ENCODE results near the gene PAPOLG. TPM values are rescaled to one million over a fixed set of nuclear protein-coding genes. Genes with fewer than 3 reads are reported as not detected.
A peak's percentile ranks its signal among the peaks of the same experiment; 100 is the strongest.
"Not testable (repeated sequence)": the region's sequence is repeated elsewhere in the genome, so short reads cannot be mapped to it uniquely, and the experiment has no call there.

PAPOLG gene
- total RNA-seq, 1 donor from 2014 or later, result 16.1 TPM

- Histone ChIP-seq H3K27ac (no peak overlapping the region), H3K4me1 (no peaks in the 10 kb centered on the region), H3K4me3 (no peak overlapping the region), H3K36me3 (no peaks in the 10 kb centered on the region), H3K27me3 (ENCODE audit: low read depth) (no peaks in the 10 kb centered on the region), H3K9me3 (no peaks in the 10 kb centered on the region)
- ATAC-seq, result no peak
- intact Hi-C loops (cut with DNase I), result no loop called here
- DNase-seq, result no peak
- TF ChIP-seq, protein P1, sequence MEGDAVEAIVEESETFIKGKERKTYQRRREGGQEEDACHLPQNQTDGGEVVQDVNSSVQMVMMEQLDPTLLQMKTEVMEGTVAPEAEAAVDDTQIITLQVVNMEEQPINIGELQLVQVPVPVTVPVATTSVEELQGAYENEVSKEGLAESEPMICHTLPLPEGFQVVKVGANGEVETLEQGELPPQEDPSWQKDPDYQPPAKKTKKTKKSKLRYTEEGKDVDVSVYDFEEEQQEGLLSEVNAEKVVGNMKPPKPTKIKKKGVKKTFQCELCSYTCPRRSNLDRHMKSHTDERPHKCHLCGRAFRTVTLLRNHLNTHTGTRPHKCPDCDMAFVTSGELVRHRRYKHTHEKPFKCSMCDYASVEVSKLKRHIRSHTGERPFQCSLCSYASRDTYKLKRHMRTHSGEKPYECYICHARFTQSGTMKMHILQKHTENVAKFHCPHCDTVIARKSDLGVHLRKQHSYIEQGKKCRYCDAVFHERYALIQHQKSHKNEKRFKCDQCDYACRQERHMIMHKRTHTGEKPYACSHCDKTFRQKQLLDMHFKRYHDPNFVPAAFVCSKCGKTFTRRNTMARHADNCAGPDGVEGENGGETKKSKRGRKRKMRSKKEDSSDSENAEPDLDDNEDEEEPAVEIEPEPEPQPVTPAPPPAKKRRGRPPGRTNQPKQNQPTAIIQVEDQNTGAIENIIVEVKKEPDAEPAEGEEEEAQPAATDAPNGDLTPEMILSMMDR (IDR thresholded peaks at IDR 0.05), result no peak
These were observed 52.3 kb downstream of the PAPOLG start for GRCh38 chr2:60808330-60808801.

GRCh38 chr2:60811491-60812375, 55.7 kb downstream of the PAPOLG start:
- H3K36me3 ChIP-seq, result no peaks in the 10 kb centered on the region
- no peak overlapping the region for H3K4me3 ChIP-seq
- no peaks in the 10 kb centered on the region for H3K27me3 ChIP-seq (ENCODE audit: low read depth)
- intact Hi-C loops (cut with DNase I), result no loop called here
- ATAC-seq (no peak), DNase-seq (no peak)
- TF ChIP-seq, protein P1 (IDR thresholded peaks at IDR 0.05), result no peak
- H3K4me1 ChIP-seq, result no peaks in the 10 kb centered on the region
- no peak overlapping the region for H3K27ac ChIP-seq
- no peaks in the 10 kb centered on the region for H3K9me3 ChIP-seq

GRCh38 chr2:60817191-60817590, 61.1 kb downstream of the PAPOLG start:
- H3K4me3 ChIP-seq; ATAC-seq; intact Hi-C loops (cut with DNase I); H3K27me3 ChIP-seq (ENCODE audit: low read depth); H3K4me1 ChIP-seq; H3K36me3 ChIP-seq; H3K27ac ChIP-seq; DNase-seq; H3K9me3 ChIP-seq: not testable (repeated sequence)

GRCh38 chr2:60818272-60818671, 62.2 kb downstream of the PAPOLG start:
- TF ChIP-seq, protein P1 (IDR thresholded peaks at IDR 0.05), result peak; percentile 14
- no peaks in the 10 kb centered on the region for H3K36me3 ChIP-seq
- H3K27me3 ChIP-seq (ENCODE audit: low read depth), result no peaks in the 10 kb centered on the region
- H3K9me3 ChIP-seq, result no peaks in the 10 kb centered on the region
- ATAC-seq (peak in 1 of 2 donors; percentile 45), DNase-seq (no peak)
- no peaks in the 10 kb centered on the region for H3K4me1 ChIP-seq
- H3K4me3 ChIP-seq, result no peak overlapping the region
- intact Hi-C loops (cut with DNase I), result no loop called here
- no peak overlapping the region for H3K27ac ChIP-seq

DNA sequence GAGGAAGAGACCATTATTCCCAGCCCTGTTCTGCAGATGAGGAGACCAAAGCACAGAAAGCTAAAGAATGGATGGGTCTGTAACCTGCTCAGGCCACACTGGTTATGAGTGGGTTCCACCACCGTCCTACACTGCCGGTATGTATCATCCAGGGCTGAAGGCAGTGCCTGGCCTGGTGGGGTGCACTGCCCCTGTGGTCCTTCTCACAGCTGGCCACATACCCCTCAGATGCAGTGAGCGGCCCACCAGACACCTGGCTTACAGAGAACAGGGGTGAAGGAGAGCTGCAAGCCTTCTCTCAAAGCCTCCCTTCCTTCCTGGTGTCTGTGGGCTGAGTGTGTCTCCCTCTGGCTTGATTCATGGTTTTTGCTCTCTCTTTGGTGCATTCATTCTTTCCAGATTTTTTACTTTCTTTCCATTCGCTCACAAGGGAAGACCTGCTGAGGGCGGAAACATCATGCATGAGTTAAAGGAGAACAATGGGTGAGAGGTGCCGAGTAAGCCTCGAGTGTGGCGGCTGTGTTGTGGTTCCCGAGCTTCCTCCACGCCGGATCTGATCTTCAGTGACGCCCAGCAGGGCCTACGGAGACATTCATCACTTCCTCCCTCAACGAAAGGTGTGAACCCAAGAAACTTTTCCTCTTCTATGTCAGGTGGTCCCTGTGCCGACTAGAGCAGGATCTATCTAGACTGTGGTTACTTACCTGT, 63.2 kb downstream of the PAPOLG start:
- intact Hi-C loops (cut with DNase I), result no loop called here
- no peaks in the 10 kb centered on the region for H3K36me3 ChIP-seq
- H3K4me3 ChIP-seq, result no peak overlapping the region
- TF ChIP-seq, protein P1 (IDR thresholded peaks at IDR 0.05), result no peak
- no peaks in the 10 kb centered on the region for H3K9me3 ChIP-seq
- ATAC-seq (peak; percentile 64 to 72), DNase-seq (no peak)
- H3K27ac ChIP-seq, result no peak overlapping the region
- no peaks in the 10 kb centered on the region for H3K27me3 ChIP-seq (ENCODE audit: low read depth)
- H3K4me1 ChIP-seq, result no peaks in the 10 kb centered on the region

DNA sequence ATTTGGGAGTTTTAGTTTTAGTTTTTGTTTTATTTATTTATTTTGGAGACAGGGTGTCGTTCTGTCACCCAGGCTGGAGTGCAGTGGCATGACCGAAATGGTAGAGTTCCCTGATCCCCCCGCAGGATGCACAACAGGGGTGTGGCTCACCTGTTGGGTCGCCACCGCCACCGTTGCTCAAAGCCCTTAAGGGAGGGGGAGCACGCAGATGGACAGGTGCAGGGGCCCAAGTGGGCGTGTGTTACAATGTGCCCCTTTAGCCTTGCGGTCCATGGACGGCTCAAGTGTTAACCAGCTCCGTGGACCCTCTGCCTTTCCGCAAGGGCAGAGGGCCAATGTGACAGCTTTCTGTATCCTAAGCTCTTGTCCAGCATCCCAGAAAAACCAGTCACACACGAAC, 63.9 kb downstream of the PAPOLG start:
- TF ChIP-seq, protein P1 (IDR thresholded peaks at IDR 0.05), result no peak
- Histone ChIP-seq H3K4me1 (no peaks in the 10 kb centered on the region), H3K36me3 (no peaks in the 10 kb centered on the region), H3K4me3 (no peak overlapping the region), H3K9me3 (no peaks in the 10 kb centered on the region), H3K27me3 (ENCODE audit: low read depth) (no peaks in the 10 kb centered on the region), H3K27ac (no peak overlapping the region)
- intact Hi-C loops (cut with DNase I), result no loop called here
- ATAC-seq, result no peak
- DNase-seq, result no peak
